A549 (cell line): Measurements from ENCODE around the gene NKD1. TPM values are rescaled to one million over a fixed set of nuclear protein-coding genes. Genes with fewer than 3 reads are reported as not detected.
A peak's percentile ranks its signal among the peaks of the same experiment; 100 is the strongest.

Experiments used
- ATAC-seq, 2 experiments: fragments of 200-7000 bp in 1 of 2; fragments of >200 bp in 1 of 2; cut with Nextera tagmentation in 1 of 2; cut with Tn5 transposase in 1 of 2; 3 replicates each; pipeline versions ENCODE4 v1.8.0 to v1.9.1; 2018 to 2020; ENCODE audit warnings: mild to moderate bottlenecking in 1 of 2, moderate library complexity in 1 of 2
- CTCF ChIA-PET: fragments of 300-600 bp; sonication (Branson Sonifier 250); formaldehyde crosslinking; extraction: SDS; loops from one replicate; lab custom pipeline; 2021; ENCODE audit warnings: antibody characterized with exemption, inconsistent platforms; lab: Yijun Ruan, JAX
- POLR2A ChIA-PET: fragments of 350-600 bp; formaldehyde crosslinking; extraction: SDS; loops from one replicate; lab custom pipeline; 2021; ENCODE audit warnings: antibody characterized with exemption, inconsistent platforms; lab: Yijun Ruan, JAX
- DNase-seq, 2 experiments: peaks; one replicate each; pipeline versions ENCODE4 v3.0.0 to v3.0.0-alpha.2; 2011 to 2016; ENCODE audit warnings: low read depth in 1 of 2, low spot score in 1 of 2
- FAIRE-seq: peaks from 2 replicates; lab custom pipeline; 2011; peaks lifted over from hg19 to GRCh38; lab: Jason Lieb, UNC
- H3K27ac ChIP-seq, 2 experiments: fragments of >200 bp; sonication (Bioruptor Twin); formaldehyde crosslinking; 3 replicates each; pipeline ENCODE4 v1.5.1; 2016 to 2017
- H3K4me1 ChIP-seq: fragments of >200 bp; sonication (Bioruptor Twin); formaldehyde crosslinking; 3 replicates; pipeline ENCODE4 v1.6.1; 2016
- H3K4me2 ChIP-seq: fragments of >200 bp; sonication (Bioruptor Twin); formaldehyde crosslinking; 3 replicates; pipeline ENCODE4 v1.6.1; 2016
- H3K4me3 ChIP-seq: fragments of >200 bp; sonication (Bioruptor Twin); formaldehyde crosslinking; 3 replicates; pipeline ENCODE4 v1.5.1; 2016
- H3K9me3 ChIP-seq: fragments of >200 bp; sonication (Bioruptor Twin); formaldehyde crosslinking; 3 replicates; pipeline ENCODE4 v1.6.1; 2016
- CBX8 ChIP-seq: fragments of 200-600 bp; sonication (generic); IDR thresholded peaks from 2 replicates; pipeline ENCODE4 v1.6.1; 2016
- CEBPB ChIP-seq, 2 experiments: fragments of >200 bp in 1 of 2; sonication (Bioruptor Twin) in 1 of 2; formaldehyde crosslinking in 1 of 2; IDR thresholded peaks; 2 replicates each; pipeline ENCODE4 v1.6.1; 2012 to 2016
- ESRRA ChIP-seq: fragments of 150-350 bp; IDR thresholded peaks from 2 replicates; pipeline ENCODE4 v1.6.1; 2014; ENCODE audit warnings: mild to moderate bottlenecking, low read length, borderline replicate concordance
- HEYL ChIP-seq: fragments of 250-450 bp; sonication (Bioruptor Pico); IDR thresholded peaks from 2 replicates; pipeline ENCODE4 v1.8.0; 2021; ENCODE audit warnings: mild to moderate bottlenecking, moderate library complexity
- HOXA7 ChIP-seq: fragments of 250-450 bp; sonication (Bioruptor Pico); IDR thresholded peaks from 2 replicates; pipeline ENCODE4 v1.5.0; 2020; ENCODE audit warnings: mild to moderate bottlenecking, moderate library complexity
- HOXB5 ChIP-seq: fragments of 250-450 bp; sonication (Bioruptor Pico); IDR thresholded peaks from 2 replicates; pipeline ENCODE4 v1.5.0; 2020; ENCODE audit warnings: mild to moderate bottlenecking, moderate library complexity
- KDM5A ChIP-seq: fragments of 200-600 bp; sonication (generic); IDR thresholded peaks from 2 replicates; pipeline ENCODE4 v1.6.1; 2016; ENCODE audit warnings: antibody characterized with exemption, mild to moderate bottlenecking
- MAZ ChIP-seq: fragments of 150-350 bp; IDR thresholded peaks from 2 replicates; pipeline ENCODE4 v1.6.1; 2014; ENCODE audit warnings: antibody characterized with exemption, low read depth, low read length, borderline replicate concordance
- MYC ChIP-seq: IDR thresholded peaks from 2 replicates; pipeline ENCODE4 v1.6.1; 2012; ENCODE audit warnings: mild to moderate bottlenecking, inconsistent platforms, low read length, improper control_type of control experiment, borderline replicate concordance
- NPAS2 ChIP-seq: fragments of 250-450 bp; sonication (Bioruptor Pico); IDR thresholded peaks from 2 replicates; pipeline ENCODE4 v1.8.0; 2022; ENCODE audit warnings: mild to moderate bottlenecking, moderate library complexity, borderline replicate concordance
- NR3C1 ChIP-seq: fragments of >200 bp; sonication (Bioruptor Twin); formaldehyde crosslinking; IDR thresholded peaks from 3 replicates; pipeline ENCODE4 v1.6.1; 2017
- POLR2AphosphoS2 ChIP-seq: conservative IDR thresholded peaks from 2 replicates; pipeline ENCODE4 v1.6.1; 2012; ENCODE audit warnings: low read length, improper control_type of control experiment, inconsistent platforms
- RARB ChIP-seq: fragments of 250-450 bp; sonication (Bioruptor Pico); IDR thresholded peaks from 2 replicates; pipeline ENCODE4 v1.8.0; 2021; ENCODE audit warnings: mild to moderate bottlenecking, moderate library complexity
- RNF2 ChIP-seq: fragments of 200-600 bp; sonication (generic); IDR thresholded peaks from 2 replicates; pipeline ENCODE4 v1.6.1; 2016; ENCODE audit warnings: low read depth, mild to moderate bottlenecking, antibody characterized with exemption, moderate library complexity, borderline replicate concordance
- SMC3 ChIP-seq: fragments of >200 bp; sonication (Bioruptor Twin); formaldehyde crosslinking; IDR thresholded peaks from 3 replicates; pipeline ENCODE4 v1.6.1; 2018; ENCODE audit warnings: inconsistent platforms
- WGBS: methylation state at CpG from one replicate; pipeline ENCODE4 v1.1.6; 2017; ENCODE audit errors: missing lambda C conversion rate; 5-methylcytosine and 5-hydroxymethylcytosine counted together
- polyA plus RNA-seq, 4 experiments: library from polyadenylated mRNA; depleted of rRNA in 3 of 4; stranded (reverse); fragments of >200 nt; fragmentation: RNase III in 1 of 4; extraction: RNeasy Plus Mini Kit Qiagen cat#74134 plus additional on column Dnase treatment in 1 of 4; gene quantifications; 2 replicates in 3 of 4; 3 replicates in 1 of 4; pipeline ENCODE4 v1.2.3, GENCODE V29; 2011 to 2017
- TF ChIP-seq, protein P1 (sequence below): IDR thresholded peaks from 2 replicates; pipeline ENCODE4 v1.6.1; 2012
- TF ChIP-seq, protein P2 (sequence below): IDR thresholded peaks from 2 replicates; pipeline ENCODE4 v1.6.1; 2012
- TF ChIP-seq, protein P3 (sequence below): fragments of 150-350 bp; IDR thresholded peaks from 2 replicates; pipeline ENCODE4 v1.6.1; 2014; ENCODE audit warnings: low read depth, mild to moderate bottlenecking, low read length
- TF ChIP-seq, protein P4 (sequence below): fragments of >200 bp; sonication (Bioruptor Twin); formaldehyde crosslinking; IDR thresholded peaks from 3 replicates; pipeline ENCODE4 v1.5.1; 2016

Gene NKD1
- polyA plus RNA-seq, 2 of the 4 experiments (the other 2 are of a cell fraction): 0.10 to 0.19 TPM

DNA sequence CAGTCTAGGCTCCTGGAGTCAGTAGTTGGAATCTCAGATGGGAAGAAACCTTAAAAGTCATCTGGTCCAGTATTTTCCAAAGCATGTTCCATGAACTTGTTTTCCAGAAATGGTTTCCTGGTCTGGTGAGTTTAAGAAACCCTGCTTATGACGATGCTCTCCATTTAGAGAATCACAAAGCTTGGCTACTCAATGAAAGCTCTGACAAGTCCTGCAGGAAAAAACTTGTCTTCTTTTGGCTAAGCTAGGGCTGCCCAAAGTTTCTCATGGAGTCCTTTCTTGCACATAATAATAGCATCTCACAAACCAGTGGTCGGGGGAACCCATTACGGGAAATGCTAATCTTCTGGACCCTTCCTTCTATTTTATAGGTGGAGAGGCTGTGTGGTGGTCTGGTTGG, 5.5 kb upstream of the NKD1 start:
- POLR2A ChIA-PET: no interaction called here
- DNase-seq: no peak
- Histone ChIP-seq H3K4me1 (peaks cover 4% of the 10 kb centered on the region; the same call in 1 of the 3 replicates), H3K4me3 (no peak overlapping the region), H3K4me2 (no peak overlapping the region), H3K9me3 (no peaks in the 10 kb centered on the region), H3K27ac (no peak overlapping the region)
- FAIRE-seq: no peak
- ATAC-seq: no peak
- CTCF ChIA-PET: interaction anchor here (1.1 kb wide), 1 partner anchor 123 kb away, joined by 4 read pairs; no protein-coding TSS in a partner anchor
- TF ChIP-seq, protein P1, sequence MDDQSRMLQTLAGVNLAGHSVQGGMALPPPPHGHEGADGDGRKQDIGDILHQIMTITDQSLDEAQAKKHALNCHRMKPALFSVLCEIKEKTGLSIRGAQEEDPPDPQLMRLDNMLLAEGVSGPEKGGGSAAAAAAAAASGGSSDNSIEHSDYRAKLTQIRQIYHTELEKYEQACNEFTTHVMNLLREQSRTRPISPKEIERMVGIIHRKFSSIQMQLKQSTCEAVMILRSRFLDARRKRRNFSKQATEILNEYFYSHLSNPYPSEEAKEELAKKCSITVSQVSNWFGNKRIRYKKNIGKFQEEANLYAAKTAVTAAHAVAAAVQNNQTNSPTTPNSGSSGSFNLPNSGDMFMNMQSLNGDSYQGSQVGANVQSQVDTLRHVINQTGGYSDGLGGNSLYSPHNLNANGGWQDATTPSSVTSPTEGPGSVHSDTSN: no peak
- 7% methylated on average over 3 of the region's 3 CpGs for WGBS

DNA sequence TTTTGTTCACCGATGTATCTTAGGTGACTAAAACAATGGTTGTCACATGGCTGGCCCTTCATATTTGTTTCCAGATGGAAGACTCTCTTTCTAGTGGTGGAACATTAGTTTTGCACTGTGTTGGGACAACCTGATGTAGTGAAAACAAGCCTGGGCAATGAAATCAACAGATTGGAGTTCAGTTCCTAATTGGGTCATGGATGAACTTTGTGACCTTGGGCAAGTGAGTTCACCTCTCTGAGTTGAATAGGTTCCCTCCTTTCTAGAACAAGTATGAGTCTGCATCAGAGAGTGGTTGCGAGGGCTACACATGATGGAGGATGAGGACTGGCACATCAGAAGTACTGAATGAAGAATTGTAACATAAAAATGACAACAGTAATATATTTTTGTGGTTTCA, 2.1 kb upstream of the NKD1 start:
- no peak overlapping the region for H3K27ac ChIP-seq
- H3K4me3 ChIP-seq: no peak overlapping the region
- no peak for TF ChIP-seq CBX8
- TF ChIP-seq, protein P2, sequence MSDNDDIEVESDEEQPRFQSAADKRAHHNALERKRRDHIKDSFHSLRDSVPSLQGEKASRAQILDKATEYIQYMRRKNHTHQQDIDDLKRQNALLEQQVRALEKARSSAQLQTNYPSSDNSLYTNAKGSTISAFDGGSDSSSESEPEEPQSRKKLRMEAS: no peak
- POLR2A ChIA-PET: no interaction called here
- FAIRE-seq: no peak
- peaks cover 4% of the 10 kb centered on the region; the same call in 1 of the 3 replicates for H3K4me1 ChIP-seq
- ATAC-seq: no peak
- CTCF ChIA-PET: no interaction called here
- no peak for DNase-seq
- no peaks in the 10 kb centered on the region for H3K9me3 ChIP-seq
- no peak overlapping the region for H3K4me2 ChIP-seq
- 80% methylated on average over 2 of the region's 2 CpGs for WGBS

DNA sequence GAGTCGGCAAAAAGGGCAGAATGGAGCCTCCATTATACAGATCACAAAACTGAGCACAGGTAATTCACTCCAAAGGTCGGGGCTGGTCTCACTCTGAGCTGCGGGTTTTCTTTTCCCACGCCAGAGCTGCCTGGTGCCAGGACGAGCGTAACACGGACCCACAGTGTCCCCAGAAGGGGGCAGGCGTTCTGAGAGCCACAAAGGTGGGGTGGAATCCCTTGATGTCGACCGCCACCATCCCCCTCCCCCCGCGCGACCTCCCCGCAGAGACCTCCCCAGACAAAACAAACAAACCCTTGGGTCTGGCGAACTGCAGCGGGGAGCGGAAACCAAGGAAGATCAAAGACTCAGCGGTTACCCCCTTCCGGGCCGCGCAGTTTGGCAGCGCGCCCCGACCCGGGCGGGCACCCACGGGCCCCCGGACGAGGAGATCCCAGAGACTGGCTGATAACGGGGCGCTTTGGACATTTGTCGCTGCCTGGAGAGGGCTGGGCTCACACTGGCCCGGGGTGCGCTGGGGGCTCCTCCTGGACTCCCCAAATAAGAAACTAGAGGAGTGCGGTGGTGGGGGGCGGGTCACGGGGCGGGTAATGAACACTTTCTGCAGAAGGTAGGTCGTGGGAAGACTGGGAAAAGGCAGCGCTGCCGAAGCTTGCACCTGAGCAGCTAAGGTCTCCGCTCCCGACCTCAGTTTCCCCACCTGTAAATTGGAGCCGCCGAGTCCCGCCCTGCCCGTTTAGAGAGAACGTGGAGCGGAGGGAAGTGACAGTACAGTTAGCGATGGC, 664 bp upstream of the NKD1 start:
- CTCF ChIA-PET: interaction anchor here (1.1 to 1.7 kb wide), 2 partner anchors 11 to 259 kb away, joined by 4 read pairs; no protein-coding TSS in a partner anchor
- Histone ChIP-seq H3K4me1 (peaks cover 4% of the 10 kb centered on the region; the same call in 1 of the 3 replicates), H3K4me2 (peak overlapping the region; percentile 98), H3K9me3 (no peaks in the 10 kb centered on the region), H3K27ac (peak overlapping the region in 1 of 2 experiments; percentile 82; a peak in 2 of 6 replicates), H3K4me3 (peak overlapping the region; percentile 57)
- DNase-seq (peak; percentile 38 to 68), FAIRE-seq (no peak), ATAC-seq (peak; percentile 45 to 69; a peak in 4 of 6 replicates)
- TF ChIP-seq SMC3: peak; percentile 27; the same call in 1 of the 3 replicates
- TF ChIP-seq RARB (CRISPR knock-in tag): no peak
- POLR2A ChIA-PET: no interaction called here
- under 1% methylated on average over 42 of the region's 50 CpGs for WGBS

DNA sequence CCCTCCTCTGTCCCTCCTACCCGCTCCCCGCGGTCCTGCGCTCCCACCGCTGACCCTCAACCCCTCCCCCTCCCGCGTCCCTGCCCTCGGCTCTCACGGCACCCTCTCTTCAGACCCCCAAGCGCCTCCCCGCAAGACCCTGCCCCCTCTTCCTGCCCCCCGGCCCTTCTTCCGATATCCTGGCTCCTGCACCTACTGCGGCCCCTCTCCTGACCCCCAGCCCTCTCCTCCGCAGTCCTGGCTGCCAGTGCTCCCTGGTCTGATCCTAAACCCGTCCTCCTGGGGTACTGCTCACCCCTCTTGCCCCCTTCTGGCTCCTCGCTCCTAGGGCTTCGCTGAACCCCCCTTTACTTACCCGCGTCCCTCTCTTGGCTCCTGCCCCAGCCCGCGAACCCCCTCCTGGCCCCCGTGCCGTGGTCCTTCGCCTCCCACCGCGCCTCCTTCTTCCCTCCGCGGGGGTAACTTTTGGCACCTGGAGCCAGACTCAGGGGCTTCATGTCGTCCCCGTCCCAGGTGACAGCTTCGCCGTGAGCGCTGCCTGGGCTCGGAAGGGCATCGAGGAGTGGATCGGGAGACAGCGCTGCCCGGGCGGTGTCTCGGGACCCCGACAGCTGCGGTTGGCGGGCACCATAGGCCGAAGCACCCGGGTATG, 839 bp downstream of the NKD1 start:
- Histone ChIP-seq H3K4me1 (peaks cover 4% of the 10 kb centered on the region; the same call in 1 of the 3 replicates), H3K27ac (peak overlapping the region in 1 of 2 experiments; percentile 82; a peak in 3 of 6 replicates), H3K9me3 (no peaks in the 10 kb centered on the region), H3K4me3 (peak overlapping the region; percentile 57), H3K4me2 (peak overlapping the region; percentile 98)
- no peak for ATAC-seq
- no peak for FAIRE-seq
- CTCF ChIA-PET: interaction anchor here (1.0 to 1.4 kb wide), 3 partner anchors 13 to 257 kb away, joined by 3 to 4 read pairs (median 3); no protein-coding TSS in a partner anchor
- POLR2A ChIA-PET: no interaction called here
- no peak for DNase-seq
- 85% methylated on average over 30 of the region's 46 CpGs for WGBS
- TF ChIP-seq POLR2AphosphoS2 (no peak), HOXA7 (CRISPR knock-in tag) (no peak), RNF2 (no peak), ESRRA (no peak), MAZ (no peak), HEYL (CRISPR knock-in tag) (no peak), NR3C1 (no peak), CEBPB (IDR thresholded peaks at IDR 0.05) (no peak), KDM5A (no peak), NPAS2 (CRISPR knock-in tag) (no peak), HOXB5 (no peak), MYC (no peak)
- TF ChIP-seq, protein P3, sequence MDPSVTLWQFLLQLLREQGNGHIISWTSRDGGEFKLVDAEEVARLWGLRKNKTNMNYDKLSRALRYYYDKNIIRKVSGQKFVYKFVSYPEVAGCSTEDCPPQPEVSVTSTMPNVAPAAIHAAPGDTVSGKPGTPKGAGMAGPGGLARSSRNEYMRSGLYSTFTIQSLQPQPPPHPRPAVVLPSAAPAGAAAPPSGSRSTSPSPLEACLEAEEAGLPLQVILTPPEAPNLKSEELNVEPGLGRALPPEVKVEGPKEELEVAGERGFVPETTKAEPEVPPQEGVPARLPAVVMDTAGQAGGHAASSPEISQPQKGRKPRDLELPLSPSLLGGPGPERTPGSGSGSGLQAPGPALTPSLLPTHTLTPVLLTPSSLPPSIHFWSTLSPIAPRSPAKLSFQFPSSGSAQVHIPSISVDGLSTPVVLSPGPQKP: no peak
- TF ChIP-seq, protein P4, sequence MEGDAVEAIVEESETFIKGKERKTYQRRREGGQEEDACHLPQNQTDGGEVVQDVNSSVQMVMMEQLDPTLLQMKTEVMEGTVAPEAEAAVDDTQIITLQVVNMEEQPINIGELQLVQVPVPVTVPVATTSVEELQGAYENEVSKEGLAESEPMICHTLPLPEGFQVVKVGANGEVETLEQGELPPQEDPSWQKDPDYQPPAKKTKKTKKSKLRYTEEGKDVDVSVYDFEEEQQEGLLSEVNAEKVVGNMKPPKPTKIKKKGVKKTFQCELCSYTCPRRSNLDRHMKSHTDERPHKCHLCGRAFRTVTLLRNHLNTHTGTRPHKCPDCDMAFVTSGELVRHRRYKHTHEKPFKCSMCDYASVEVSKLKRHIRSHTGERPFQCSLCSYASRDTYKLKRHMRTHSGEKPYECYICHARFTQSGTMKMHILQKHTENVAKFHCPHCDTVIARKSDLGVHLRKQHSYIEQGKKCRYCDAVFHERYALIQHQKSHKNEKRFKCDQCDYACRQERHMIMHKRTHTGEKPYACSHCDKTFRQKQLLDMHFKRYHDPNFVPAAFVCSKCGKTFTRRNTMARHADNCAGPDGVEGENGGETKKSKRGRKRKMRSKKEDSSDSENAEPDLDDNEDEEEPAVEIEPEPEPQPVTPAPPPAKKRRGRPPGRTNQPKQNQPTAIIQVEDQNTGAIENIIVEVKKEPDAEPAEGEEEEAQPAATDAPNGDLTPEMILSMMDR: no peak
- TF ChIP-seq, all 56 proteins: peak for 0
